PFSK-1 (cell line): ENCODE data around the gene CTBP2.

Source experiments
- FOXP2 ChIP-seq: optimal IDR thresholded peaks from 2 replicates; pipeline ENCODE3; 2011; ENCODE audit warnings: borderline replicate concordance, control low read depth, inconsistent platforms; ENCODE audit not compliant: insufficient read depth; ENCODE audit errors: extremely low read length, extremely low read depth
- POLR2AphosphoS5 ChIP-seq: IDR thresholded peaks from 2 replicates; pipeline ENCODE4 v1.6.1; 2012; ENCODE audit warnings: low read depth, mild to moderate bottlenecking, control low read depth, low read length, moderate library complexity
- REST ChIP-seq, 2 experiments: IDR thresholded peaks; 2 replicates each; pipeline versions ENCODE4 v1.6.1 to v1.8.0; 2011 to 2012; ENCODE audit warnings: low read depth in 2 of 2, low read length in 2 of 2, control low read depth in 1 of 2, inconsistent platforms in 1 of 2, mild to moderate bottlenecking in 1 of 2, moderate library complexity in 1 of 2; ENCODE audit not compliant: insufficient read depth in 1 of 2
- SIN3A ChIP-seq: IDR thresholded peaks from 2 replicates; pipeline ENCODE4 v1.6.1; 2012; ENCODE audit warnings: mild to moderate bottlenecking, low read length, moderate library complexity, borderline replicate concordance; ENCODE audit not compliant: insufficient read depth
- TAF1 ChIP-seq: IDR thresholded peaks from 2 replicates; pipeline ENCODE4 v1.6.1; 2012; ENCODE audit warnings: low read length, control low read depth, borderline replicate concordance; ENCODE audit not compliant: insufficient read depth

Gene CTBP2

DNA sequence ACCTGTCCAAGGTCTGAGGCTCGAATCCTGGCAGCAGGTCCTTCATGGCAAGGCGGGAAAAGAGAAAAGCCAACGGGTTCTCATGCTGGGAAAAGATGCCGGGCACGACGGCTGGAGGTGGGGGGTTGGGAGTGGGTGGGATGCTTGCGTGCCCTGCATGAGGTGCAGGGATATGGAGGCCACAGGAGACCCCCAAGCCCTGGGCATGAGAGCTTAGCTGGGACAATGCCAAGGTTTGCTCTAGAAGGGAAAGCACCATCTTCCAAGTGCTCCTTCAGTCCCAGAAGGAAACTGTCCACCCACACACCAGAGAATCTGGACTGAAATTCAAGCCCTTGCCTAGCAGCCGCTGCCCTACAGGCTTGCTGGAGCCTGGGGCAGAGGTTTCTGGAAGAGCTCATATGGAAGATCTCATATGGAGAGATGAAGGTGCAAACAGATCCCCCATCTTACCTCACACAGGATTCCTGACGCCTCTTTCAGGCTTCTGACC is 154.1 kb downstream of the CTBP2 start:
- TF ChIP-seq POLR2AphosphoS5 (no peak), REST (IDR thresholded peaks at IDR 0.05; ENCODE audit: insufficient read depth in 1 of 2, low read depth in 2 of 2, low read length in 2 of 2) (no peak), TAF1 (no peak), SIN3A (no peak), FOXP2 (no peak)

DNA sequence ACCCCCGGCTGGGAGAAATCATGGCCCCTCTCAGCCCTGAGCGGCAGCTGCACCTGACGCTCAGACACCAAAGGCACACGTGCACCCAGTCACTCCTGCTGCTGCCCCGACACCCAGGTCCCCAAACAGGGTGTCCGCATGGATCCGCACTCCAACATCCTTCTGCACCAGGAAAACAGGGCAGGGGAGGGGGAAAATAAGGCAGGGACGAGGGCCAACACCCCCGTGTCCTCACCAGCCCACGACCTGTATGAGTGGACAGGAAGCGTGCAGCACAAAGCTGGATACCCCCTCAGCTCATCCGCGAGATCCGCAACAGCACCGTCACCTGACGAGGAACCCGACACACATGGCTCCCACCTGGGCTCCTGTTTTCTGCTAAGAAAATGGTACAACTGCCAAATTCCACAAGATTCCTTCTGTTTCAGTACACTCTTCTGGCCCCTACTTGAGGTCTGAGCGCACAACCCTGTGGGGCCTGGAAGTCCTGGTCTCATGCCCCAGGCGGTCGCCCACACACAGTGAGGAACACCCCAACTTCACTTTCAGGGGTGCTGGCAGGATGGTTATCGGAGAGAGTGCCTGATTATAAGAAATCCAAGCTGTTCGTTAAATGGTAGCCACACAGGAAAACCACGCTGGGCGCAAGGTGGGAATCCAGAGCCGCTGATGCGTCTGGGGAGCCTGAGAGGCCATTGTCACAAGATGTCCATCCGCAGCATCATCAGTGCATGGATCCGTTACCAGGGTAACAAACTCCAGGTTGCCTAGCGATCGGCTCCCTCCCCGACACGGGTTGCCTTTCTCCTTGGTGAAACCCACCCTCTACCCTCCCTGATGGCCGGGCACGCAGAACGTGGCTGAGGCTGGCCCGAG is 154.8 kb downstream of the CTBP2 start:
- TF ChIP-seq REST (IDR thresholded peaks at IDR 0.05; ENCODE audit: insufficient read depth in 1 of 2, low read depth in 2 of 2, low read length in 2 of 2) (no peak), POLR2AphosphoS5 (no peak), FOXP2 (no peak), TAF1 (no peak), SIN3A (no peak)

- TF ChIP-seq REST (IDR thresholded peaks at IDR 0.05; ENCODE audit: insufficient read depth in 1 of 2, low read depth in 2 of 2, low read length in 2 of 2): no peak
Measured at GRCh38 chr10:125004571-125005311, 155.6 kb downstream of the CTBP2 start.

DNA sequence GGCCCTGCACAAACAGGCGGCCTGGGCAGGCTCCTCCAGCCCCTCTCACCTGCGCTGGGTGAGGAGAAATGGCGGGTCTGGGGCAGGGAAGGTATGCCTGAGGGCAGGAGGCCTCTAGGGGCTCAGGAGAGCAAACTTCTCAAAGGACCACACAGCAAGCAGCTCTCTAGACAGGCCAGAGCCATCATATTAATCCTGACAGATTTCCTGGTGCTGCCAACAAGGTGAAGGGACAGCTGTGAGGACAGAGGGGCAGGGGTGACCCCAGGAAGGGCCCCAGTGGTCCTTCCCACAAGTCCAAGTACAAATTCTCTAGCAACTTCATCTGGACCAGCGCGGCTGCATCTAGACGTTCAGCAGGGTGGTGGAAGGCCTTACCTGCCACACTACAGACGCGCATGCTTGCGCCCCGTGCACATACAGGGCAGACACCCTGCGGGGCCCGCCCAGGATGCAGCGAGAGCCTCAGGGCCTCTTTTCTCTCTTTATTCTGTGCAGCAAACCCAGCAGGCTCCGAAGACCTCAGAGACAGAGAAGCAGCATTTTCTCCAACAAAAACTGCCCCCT is 156.4 kb downstream of the CTBP2 start:
- TF ChIP-seq REST (IDR thresholded peaks at IDR 0.05; ENCODE audit: insufficient read depth in 1 of 2, low read depth in 2 of 2, low read length in 2 of 2): no peak
- no peak for TF ChIP-seq TAF1
- no peak for TF ChIP-seq POLR2AphosphoS5
- TF ChIP-seq SIN3A: no peak
- TF ChIP-seq FOXP2: no peak
